ENCODE measurements around the gene DLGAP5. TPM values are rescaled to one million over a fixed set of nuclear protein-coding genes. Genes with fewer than 3 reads are reported as not detected.
A peak's percentile ranks its signal among the peaks of the same experiment; 100 is the strongest.

DLGAP5 gene
- total RNA-seq, 4 donors from 2014 or later: 0.82 to 11.5 (median 1.3) TPM

GRCh38 chr14:55198749-55199148 is 7.4 kb upstream of the DLGAP5 start:
- intact Hi-C loops (cut with DNase I; ENCODE audit: low total_unique reads) (no loop called here), in situ Hi-C loops (cut with MboI; ENCODE audit: low pct_ligation_motif_present in 1 of 4, low pct_unique_long_range_greater_than_20kb in 1 of 4, low sequenced_read_pairs in 3 of 4) (no loop called here)
- 60 to 74% methylated on average over 2 of the region's 2 CpGs for WGBS, 2 donors (ENCODE audit: low coverage in 1 of 2)
- Histone ChIP-seq H3K4me3 (no peak overlapping the region), H3K4me1 (peaks cover 0 to 4% (median 0%) of the 10 kb centered on the region in 4 donors), H3K27ac (no peak overlapping the region), H3K9me3 (no peaks in the 10 kb centered on the region), H3K27me3 (no peaks in the 10 kb centered on the region), H3K36me3 (no peaks in the 10 kb centered on the region)
- TF ChIP-seq POLR2A (IDR thresholded peaks at IDR 0.05): no peak
- no peak for TF ChIP-seq CTCF (IDR thresholded peaks at IDR 0.05)
- TF ChIP-seq POLR2AphosphoS5 (IDR thresholded peaks at IDR 0.05): no peak
- no peak for TF ChIP-seq EP300 (IDR thresholded peaks at IDR 0.05; ENCODE audit: low read depth)
- DNase-seq: no peak

- intact Hi-C loops (cut with DNase I; ENCODE audit: low total_unique reads) (no loop called here), in situ Hi-C loops (cut with MboI; ENCODE audit: low pct_ligation_motif_present in 1 of 4, low pct_unique_long_range_greater_than_20kb in 1 of 4, low sequenced_read_pairs in 3 of 4) (no loop called here)
- no peaks in the 10 kb centered on the region for H3K27me3 ChIP-seq
- H3K27ac ChIP-seq: no peak overlapping the region
- H3K4me3 ChIP-seq: no peak overlapping the region
- DNase-seq: no peak
- H3K4me1 ChIP-seq: peaks cover 0 to 15% (median 3%) of the 10 kb centered on the region in 4 donors
- no peaks in the 10 kb centered on the region for H3K9me3 ChIP-seq
- no peak for TF ChIP-seq CTCF (IDR thresholded peaks at IDR 0.05)
- 93 to 94% methylated on average over 3 to 5 of the region's 5 CpGs for whole genome bisulfite sequencing, 2 donors (ENCODE audit: low coverage in 1 of 2)
- H3K36me3 ChIP-seq: no peaks in the 10 kb centered on the region
These were observed 3.4 kb upstream of the DLGAP5 start for GRCh38 chr14:55194656-55195355.

DNA sequence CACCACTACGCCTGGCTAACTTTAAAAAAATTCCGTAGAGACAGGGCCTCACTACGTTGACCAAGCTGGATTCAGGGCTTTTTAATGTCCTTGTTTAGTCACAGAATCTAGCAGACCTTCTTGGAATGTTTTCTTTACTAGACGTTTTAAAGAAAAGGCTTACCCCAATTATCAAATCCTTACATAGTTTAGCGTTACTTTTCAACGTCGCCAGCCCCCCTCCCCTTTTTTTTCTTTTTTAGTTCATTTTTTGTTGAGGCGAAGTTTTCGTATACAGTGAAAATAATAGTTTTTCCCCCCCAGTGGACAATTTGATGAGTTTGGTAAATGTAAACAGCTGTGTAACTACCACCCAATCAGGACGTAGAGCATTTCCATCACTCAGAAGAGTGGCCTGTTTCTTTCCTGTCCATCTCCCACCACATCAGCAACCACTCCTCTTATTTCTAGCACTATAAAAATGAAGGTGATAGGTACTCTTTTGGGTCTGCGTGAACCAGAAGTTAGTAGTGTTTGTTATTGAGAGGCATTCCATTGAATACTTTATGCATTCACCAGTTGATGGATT is 753 bp upstream of the DLGAP5 start:
- intact Hi-C loops (cut with DNase I; ENCODE audit: low total_unique reads): no loop called here
- H3K27me3 ChIP-seq: no peaks in the 10 kb centered on the region
- H3K27ac ChIP-seq: peak overlapping the region; percentile 49 to 78 (median 75)
- TF ChIP-seq POLR2AphosphoS5 (IDR thresholded peaks at IDR 0.05): no peak
- peak in 1 of 5 experiments; percentile 11 for TF ChIP-seq CTCF (IDR thresholded peaks at IDR 0.05)
- no peak for TF ChIP-seq POLR2A (IDR thresholded peaks at IDR 0.05)
- no peaks in the 10 kb centered on the region for H3K9me3 ChIP-seq
- H3K4me1 ChIP-seq: peaks cover 0 to 15% (median 3%) of the 10 kb centered on the region in 4 donors
- no peaks in the 10 kb centered on the region for H3K36me3 ChIP-seq
- WGBS, 2 donors (ENCODE audit: low coverage in 1 of 2): 43 to 50% methylated on average over 10 to 11 of the region's 11 CpGs
- H3K4me3 ChIP-seq: peak overlapping the region; percentile 24 to 61 (median 48)
- in situ Hi-C loops (cut with MboI; ENCODE audit: low pct_ligation_motif_present in 1 of 4, low pct_unique_long_range_greater_than_20kb in 1 of 4, low sequenced_read_pairs in 3 of 4): no loop called here
- no peak for DNase-seq

GRCh38 chr14:55190906-55191202 is 531 bp downstream of the DLGAP5 start:
- WGBS, 2 donors (ENCODE audit: low coverage in 1 of 2): 9 to 29% methylated on average over 4 to 8 of the region's 8 CpGs
- no peak for TF ChIP-seq POLR2AphosphoS5 (IDR thresholded peaks at IDR 0.05)
- no peak for TF ChIP-seq CTCF (IDR thresholded peaks at IDR 0.05)
- no peak for TF ChIP-seq EP300 (IDR thresholded peaks at IDR 0.05; ENCODE audit: low read depth)
- no peak for TF ChIP-seq POLR2A (IDR thresholded peaks at IDR 0.05)
- no peaks in the 10 kb centered on the region for H3K27me3 ChIP-seq
- in situ Hi-C loops (cut with MboI; ENCODE audit: low pct_ligation_motif_present in 1 of 4, low pct_unique_long_range_greater_than_20kb in 1 of 4, low sequenced_read_pairs in 3 of 4): no loop called here
- peak overlapping the region in 3 of 4 donors; percentile 43 to 61 (median 53) for H3K4me3 ChIP-seq
- peak overlapping the region in 1 of 4 donors; percentile 73 for H3K27ac ChIP-seq
- H3K9me3 ChIP-seq: no peaks in the 10 kb centered on the region
- peaks cover 0 to 15% (median 3%) of the 10 kb centered on the region in 4 donors for H3K4me1 ChIP-seq
- H3K36me3 ChIP-seq: no peaks in the 10 kb centered on the region
- DNase-seq: no peak
- intact Hi-C loops (cut with DNase I; ENCODE audit: low total_unique reads): no loop called here
